ENCODE measurements around the gene DPH1.

DNA sequence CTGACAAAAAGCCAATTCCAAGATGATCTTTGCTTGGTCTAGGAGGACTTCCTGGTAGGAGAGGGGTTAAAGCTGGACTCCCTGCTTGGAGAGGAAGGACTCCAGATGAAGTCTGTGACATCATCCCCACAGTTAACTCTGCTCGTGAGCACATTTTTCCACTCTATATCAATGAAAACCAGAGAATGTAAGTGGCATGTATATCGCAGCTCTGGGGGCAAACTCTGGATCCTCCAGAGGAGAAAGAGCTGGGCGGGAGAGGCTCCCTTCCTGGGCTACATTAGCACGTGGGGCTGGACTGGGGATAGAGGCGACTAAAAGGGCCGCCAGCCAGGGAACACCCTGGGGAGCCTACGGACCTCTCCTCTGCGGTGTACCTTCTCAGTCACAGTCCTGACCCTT lies 59.1 kb downstream of the DPH1 start:
- TF ChIP-seq, protein P1, sequence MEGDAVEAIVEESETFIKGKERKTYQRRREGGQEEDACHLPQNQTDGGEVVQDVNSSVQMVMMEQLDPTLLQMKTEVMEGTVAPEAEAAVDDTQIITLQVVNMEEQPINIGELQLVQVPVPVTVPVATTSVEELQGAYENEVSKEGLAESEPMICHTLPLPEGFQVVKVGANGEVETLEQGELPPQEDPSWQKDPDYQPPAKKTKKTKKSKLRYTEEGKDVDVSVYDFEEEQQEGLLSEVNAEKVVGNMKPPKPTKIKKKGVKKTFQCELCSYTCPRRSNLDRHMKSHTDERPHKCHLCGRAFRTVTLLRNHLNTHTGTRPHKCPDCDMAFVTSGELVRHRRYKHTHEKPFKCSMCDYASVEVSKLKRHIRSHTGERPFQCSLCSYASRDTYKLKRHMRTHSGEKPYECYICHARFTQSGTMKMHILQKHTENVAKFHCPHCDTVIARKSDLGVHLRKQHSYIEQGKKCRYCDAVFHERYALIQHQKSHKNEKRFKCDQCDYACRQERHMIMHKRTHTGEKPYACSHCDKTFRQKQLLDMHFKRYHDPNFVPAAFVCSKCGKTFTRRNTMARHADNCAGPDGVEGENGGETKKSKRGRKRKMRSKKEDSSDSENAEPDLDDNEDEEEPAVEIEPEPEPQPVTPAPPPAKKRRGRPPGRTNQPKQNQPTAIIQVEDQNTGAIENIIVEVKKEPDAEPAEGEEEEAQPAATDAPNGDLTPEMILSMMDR (IDR thresholded peaks at IDR 0.05), result no peak
- TF ChIP-seq POLR2AphosphoS5 (IDR thresholded peaks at IDR 0.05), result no peak
